Activated naive CD4-positive, alpha-beta T cell treated with anti-CD3 and anti-CD28 coated beads, Interleukin-2, amount 50 U/mL, for 72 hours (primary cell): Measurements from ENCODE around the gene KCNJ1. TPM values are rescaled to one million over a fixed set of nuclear protein-coding genes. Genes with fewer than 3 reads are reported as not detected.

Experiments
- ATAC-seq, 2 donors: fragments of 150-1000 bp; cut with Tn5 transposase; 2 replicates each; pipeline ENCODE4 v1.10.0; 2021; ENCODE audit warnings: mild to moderate bottlenecking in 2 of 2, moderate library complexity in 2 of 2
- DNase-seq, 2 donors: peaks; one replicate each; pipeline ENCODE4 v3.0.0; 2021 to 2022; ENCODE audit warnings: low spot score in 2 of 2
- H3K27ac Mint-ChIP-seq, 2 donors: one replicate each; pipeline ENCODE4 v1.8.0; 2022; ENCODE audit warnings: mild to moderate bottlenecking in 2 of 2, mixed read lengths in 2 of 2
- H3K36me3 Mint-ChIP-seq, 2 donors: one replicate each; pipeline ENCODE4 v1.8.0; 2022; ENCODE audit warnings: mixed read lengths in 2 of 2
- H3K9me3 Mint-ChIP-seq, 2 donors: one replicate each; pipeline ENCODE4 v1.8.0; 2022; ENCODE audit warnings: mixed read lengths in 2 of 2
- total RNA-seq, 2 donors: library from RNA; stranded (reverse); gene quantifications; one replicate each; pipeline ENCODE4 v1.2.3, GENCODE V29; 2022

The KCNJ1 gene
- total RNA-seq, 2 donors from 2014 or later = not detected

DNA sequence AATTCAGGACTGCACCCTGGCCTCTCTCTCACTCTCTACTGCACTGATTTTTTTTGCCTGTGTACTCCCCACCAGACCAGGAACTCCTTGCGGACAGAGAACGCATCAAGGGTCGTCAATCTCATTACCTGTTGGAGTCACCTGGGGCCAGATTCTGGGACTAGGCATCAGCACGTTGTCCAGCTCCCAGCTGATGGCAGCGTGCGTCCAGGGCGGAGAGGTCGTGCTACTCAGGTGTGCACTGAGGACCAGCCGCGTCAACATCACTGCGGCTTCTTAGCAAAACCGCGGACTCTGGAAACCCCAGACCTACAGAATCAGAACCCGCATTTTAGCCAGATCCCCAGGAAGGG lies 37.2 kb upstream of the KCNJ1 start:
- Mint-ChIP-seq H3K36me3 (no peaks in the 10 kb centered on the region), H3K27ac (no peak overlapping the region), H3K9me3 (no peaks in the 10 kb centered on the region)
- DNase-seq = no peak
- ATAC-seq = no peak

DNA sequence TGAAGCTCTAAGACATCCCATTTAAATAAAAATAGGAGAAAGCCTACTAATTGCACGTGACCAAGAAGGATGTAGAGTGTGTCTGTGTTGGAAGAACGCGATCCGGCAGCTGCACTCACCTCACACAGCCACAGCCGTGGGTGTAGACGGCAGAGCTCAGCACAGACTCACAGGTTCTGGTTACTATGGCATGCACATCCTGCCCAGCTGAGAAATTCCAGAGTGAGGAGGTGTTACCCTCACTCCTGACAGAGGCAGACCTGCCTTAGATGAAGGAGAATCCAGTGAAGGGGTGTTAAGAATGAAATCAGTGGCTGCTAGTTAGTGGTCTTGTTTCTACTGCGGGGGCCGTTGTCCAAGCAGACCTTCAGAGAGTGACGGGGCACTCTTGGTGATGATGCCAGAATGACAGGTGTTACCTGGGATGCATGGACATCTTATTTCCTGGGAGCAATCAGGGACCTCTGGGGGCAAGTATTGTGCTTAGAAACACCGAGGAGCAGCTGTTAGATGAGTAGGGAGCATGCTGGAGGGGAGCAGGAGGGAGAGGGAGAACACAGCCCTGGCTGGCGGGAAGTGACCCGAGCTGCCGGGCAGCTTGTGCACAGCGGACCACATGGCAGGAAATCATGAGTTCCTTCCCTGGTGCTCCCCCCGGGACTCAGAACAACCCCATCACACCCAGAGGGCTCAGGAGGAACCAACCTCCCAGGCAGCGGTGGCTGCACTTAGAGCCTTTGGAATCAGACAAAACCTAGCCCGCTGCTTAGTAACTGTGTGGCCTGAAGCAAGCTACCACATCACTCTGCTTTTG lies 36.4 kb upstream of the KCNJ1 start:
- H3K27ac Mint-ChIP-seq = no peak overlapping the region
- no peaks in the 10 kb centered on the region for H3K36me3 Mint-ChIP-seq
- no peak for DNase-seq
- no peak for ATAC-seq
- H3K9me3 Mint-ChIP-seq = no peaks in the 10 kb centered on the region

- H3K9me3 Mint-ChIP-seq = no peaks in the 10 kb centered on the region
Measured at GRCh38 chr11:128902515-128903066, 35.5 kb upstream of the KCNJ1 start.

DNA sequence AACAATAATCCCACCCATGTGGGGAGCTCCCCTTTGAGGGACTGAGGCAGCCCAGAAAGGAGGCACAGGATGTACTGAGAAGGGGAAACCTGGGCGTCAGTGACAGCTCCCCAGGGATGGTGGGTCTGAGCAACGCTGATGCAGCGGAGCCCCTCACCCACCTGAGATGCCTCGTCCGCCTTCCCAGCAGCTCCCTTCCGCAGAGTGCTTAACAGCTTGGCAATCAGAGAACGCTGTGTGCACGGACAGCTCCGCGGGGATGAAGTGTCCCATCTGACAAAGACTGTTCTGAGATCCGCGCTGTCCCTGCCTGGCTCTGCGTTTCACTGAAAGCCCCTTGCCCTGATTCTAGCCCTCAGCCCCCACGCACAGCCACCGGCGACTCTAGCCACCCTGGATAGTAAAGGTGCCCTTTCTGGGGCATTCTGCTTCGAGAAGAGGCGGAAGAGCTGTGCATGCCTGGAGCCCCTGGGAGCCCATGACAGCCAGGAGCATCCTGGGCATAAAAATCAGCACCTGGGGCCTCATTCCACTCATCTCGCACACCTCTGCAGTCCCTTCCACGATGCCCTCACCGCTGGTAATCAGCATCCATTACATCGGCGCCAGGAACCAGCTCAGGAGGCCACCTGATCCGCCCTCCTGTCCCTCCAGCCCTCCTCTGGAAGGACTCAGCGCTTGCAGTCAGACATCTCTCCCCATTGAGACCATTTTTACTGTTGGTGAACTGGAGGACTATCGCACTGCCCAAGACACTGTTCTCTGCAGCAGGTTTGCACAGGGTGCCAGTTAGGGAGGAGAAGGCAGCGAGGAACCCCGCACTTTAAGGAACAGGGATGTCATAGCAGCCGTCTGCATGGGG lies 34.8 kb upstream of the KCNJ1 start:
- no peak for DNase-seq

More at GRCh38 chr11:128902515-128903066, 35.5 kb upstream of the KCNJ1 start:
- no peak for ATAC-seq
- no peak for DNase-seq
- no peaks in the 10 kb centered on the region for H3K36me3 Mint-ChIP-seq
- no peak overlapping the region for H3K27ac Mint-ChIP-seq

GRCh38 chr11:128900468-128900867 lies 33.4 kb upstream of the KCNJ1 start:
- Mint-ChIP-seq H3K36me3 (no peaks in the 10 kb centered on the region), H3K9me3 (no peaks in the 10 kb centered on the region), H3K27ac (no peak overlapping the region)
- ATAC-seq (no peak), DNase-seq (no peak)

More for the DNA sequence above, 34.8 kb upstream of the KCNJ1 start:
- no peaks in the 10 kb centered on the region for H3K9me3 Mint-ChIP-seq
- H3K27ac Mint-ChIP-seq = no peak overlapping the region
- no peak for ATAC-seq
- H3K36me3 Mint-ChIP-seq = no peaks in the 10 kb centered on the region

DNA sequence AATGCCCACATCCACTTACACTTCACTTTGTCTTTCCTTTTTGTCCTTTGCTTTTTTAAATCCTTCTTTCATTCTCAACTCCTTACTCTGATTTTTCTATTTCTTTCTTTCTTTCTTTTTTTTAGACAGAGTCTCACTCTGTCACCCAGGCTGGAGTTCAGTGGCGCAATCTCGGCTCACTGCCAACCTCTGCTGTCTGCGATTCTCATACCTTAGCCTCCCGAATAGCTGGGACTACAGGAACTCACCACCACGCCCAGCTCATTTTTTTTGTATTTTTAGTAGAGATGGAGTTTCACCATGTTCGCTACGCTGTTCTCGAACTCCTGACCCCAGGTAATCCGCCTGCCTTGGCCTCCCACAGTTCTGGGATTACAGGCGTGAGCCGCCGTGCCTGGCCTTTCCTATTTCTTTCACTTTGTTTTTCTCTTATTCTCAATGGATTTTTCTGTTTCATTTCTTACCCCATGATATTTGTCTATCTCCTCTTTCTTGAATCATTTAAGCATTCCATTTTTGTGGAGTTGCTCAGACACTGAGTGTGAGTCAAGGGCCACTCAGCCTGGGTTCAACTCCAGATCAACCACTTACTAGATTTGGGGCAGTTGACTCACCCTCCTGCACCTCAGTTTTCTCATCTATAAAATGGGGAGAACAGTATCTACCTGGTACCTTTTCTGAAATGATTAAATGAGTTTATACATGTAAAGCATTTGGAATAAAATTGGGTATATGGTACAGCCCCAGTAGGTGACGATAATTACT lies 31.7 kb upstream of the KCNJ1 start:
- Mint-ChIP-seq H3K36me3 (no peaks in the 10 kb centered on the region), H3K27ac (no peak overlapping the region)
- no peak for ATAC-seq

DNA sequence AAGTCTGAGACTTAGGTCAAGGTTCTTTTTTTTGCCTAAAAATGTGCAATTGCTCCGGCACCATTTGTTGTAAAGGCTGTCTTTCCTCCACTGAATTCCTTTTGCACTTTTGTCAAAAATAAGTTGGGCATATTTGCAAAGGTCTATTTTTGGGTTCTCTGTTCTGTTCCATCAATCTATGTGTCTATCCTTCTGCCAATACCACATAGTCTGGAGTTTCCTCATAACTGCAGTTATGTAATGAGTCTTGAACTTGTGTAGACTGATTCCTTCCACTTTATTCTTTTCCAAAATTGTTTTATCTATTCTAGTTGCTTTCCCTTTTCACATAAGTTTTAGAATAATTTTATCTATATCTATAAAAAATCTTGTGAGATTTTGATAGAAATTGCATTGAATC lies 30.7 kb upstream of the KCNJ1 start:
- DNase-seq (no peak), ATAC-seq (no peak)
- no peaks in the 10 kb centered on the region for H3K36me3 Mint-ChIP-seq
- H3K9me3 Mint-ChIP-seq = no peaks in the 10 kb centered on the region
- no peak overlapping the region for H3K27ac Mint-ChIP-seq

More for the DNA sequence above, 31.7 kb upstream of the KCNJ1 start:
- no peaks in the 10 kb centered on the region for H3K9me3 Mint-ChIP-seq
- no peak for DNase-seq

- DNase-seq = no peak
- Mint-ChIP-seq H3K36me3 (no peaks in the 10 kb centered on the region), H3K9me3 (no peaks in the 10 kb centered on the region), H3K27ac (no peak overlapping the region)
- ATAC-seq = no peak
Measured at GRCh38 chr11:128896356-128896755, 29.3 kb upstream of the KCNJ1 start.

GRCh38 chr11:128895526-128895925 lies 28.4 kb upstream of the KCNJ1 start:
- Mint-ChIP-seq H3K36me3 (no peaks in the 10 kb centered on the region), H3K9me3 (no peaks in the 10 kb centered on the region), H3K27ac (no peak overlapping the region)
- DNase-seq (no peak), ATAC-seq (no peak)

DNA sequence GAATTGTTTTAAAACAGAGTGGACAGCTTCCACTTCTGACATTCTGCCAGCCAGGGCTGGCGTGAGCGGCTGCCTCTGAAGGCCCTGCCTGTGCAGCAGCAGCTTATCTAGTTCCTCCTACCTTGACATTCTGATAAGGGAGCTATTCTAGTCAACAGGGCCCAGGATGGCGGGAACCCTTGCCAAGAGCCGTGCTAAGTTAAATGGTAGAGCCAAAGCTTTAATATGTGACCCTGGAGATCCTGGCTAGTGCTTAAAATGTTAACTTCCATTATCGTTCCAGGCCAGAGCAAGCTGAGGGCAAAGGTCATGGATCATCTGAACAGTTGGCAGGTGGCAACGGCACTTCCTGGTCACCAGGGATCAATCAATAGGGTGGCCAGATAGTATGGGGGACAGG lies 27.6 kb upstream of the KCNJ1 start:
- DNase-seq (no peak), ATAC-seq (no peak)
- no peaks in the 10 kb centered on the region for H3K9me3 Mint-ChIP-seq
- H3K36me3 Mint-ChIP-seq = no peaks in the 10 kb centered on the region
- no peak overlapping the region for H3K27ac Mint-ChIP-seq

GRCh38 chr11:128894286-128894681 lies 27.2 kb upstream of the KCNJ1 start:
- DNase-seq = no peak
- ATAC-seq = no peak
- Mint-ChIP-seq H3K9me3 (no peaks in the 10 kb centered on the region), H3K27ac (no peak overlapping the region), H3K36me3 (no peaks in the 10 kb centered on the region)

DNA sequence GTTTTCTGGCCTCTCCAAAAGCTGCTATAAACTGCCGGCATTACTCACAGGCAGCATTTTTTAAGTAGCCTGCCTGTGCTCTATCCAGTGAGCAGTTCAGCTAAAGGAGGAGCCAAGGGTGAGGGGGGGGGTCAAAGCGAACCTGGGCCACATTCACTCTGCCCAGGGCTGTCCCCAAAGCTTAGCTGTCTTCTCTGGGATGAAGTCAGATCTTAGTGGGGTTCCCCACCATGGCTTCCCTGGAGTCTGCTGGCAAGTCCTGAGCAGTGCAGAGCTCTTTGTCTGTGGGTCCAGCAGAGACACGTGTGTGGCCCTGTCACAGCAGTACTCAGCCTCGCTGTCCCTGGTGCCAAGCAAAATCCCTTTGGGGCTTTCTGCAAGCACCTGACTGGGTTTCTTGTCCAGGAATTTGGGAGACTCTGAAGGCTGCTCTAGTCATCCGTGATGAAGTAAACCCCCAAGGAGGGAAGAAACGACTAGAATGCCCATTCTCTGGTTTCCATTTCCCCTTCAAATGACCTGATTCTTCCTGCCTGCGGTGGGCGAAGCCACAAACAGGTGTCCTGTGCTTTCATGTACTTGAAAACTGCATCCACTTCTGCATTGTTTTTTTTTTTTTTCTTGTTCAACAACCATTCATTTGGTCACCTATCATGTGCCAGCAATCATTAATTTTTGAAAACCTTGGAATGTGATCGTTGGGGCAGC lies 26.6 kb upstream of the KCNJ1 start:
- Mint-ChIP-seq H3K27ac (no peak overlapping the region), H3K36me3 (no peaks in the 10 kb centered on the region)
- ATAC-seq = peak in 1 of 2 donors; percentile 18

GRCh38 chr11:128892866-128893565 lies 25.9 kb upstream of the KCNJ1 start:
- DNase-seq (peak in 1 of 2 donors; percentile 0), ATAC-seq (no peak)
- Mint-ChIP-seq H3K9me3 (no peaks in the 10 kb centered on the region), H3K27ac (no peak overlapping the region), H3K36me3 (no peaks in the 10 kb centered on the region)

More for the DNA sequence above, 26.6 kb upstream of the KCNJ1 start:
- no peak for DNase-seq
- H3K9me3 Mint-ChIP-seq = no peaks in the 10 kb centered on the region

GRCh38 chr11:128891913-128892398 lies 24.9 kb upstream of the KCNJ1 start:
- Mint-ChIP-seq H3K9me3 (no peaks in the 10 kb centered on the region), H3K36me3 (no peaks in the 10 kb centered on the region), H3K27ac (no peak overlapping the region)
- DNase-seq (peak in 1 of 2 donors; percentile 53), ATAC-seq (no peak)

- ATAC-seq (peak; percentile 46 to 55), DNase-seq (peak in 1 of 2 donors; percentile 40)
- H3K9me3 Mint-ChIP-seq = no peaks in the 10 kb centered on the region
- H3K36me3 Mint-ChIP-seq = no peaks in the 10 kb centered on the region
- H3K27ac Mint-ChIP-seq = no peak within 1 kb of the TSS
Measured at GRCh38 chr11:128890543-128891368, 23.7 kb upstream of the KCNJ1 start, which contains the start of gene KCNJ5. Gene KCNJ5, plus strand, starts transcription at chr11:128891356. Its CDS starts 19,918 bp downstream, at chr11:128911274.
